DMS114 treated with DMSO at 0.1 percent for 48 hours (cell line): ENCODE measurements around the gene ITPR3.

Experiments used
- DNase-seq: peaks from one replicate; lab custom pipeline; 2025; ENCODE audit not compliant: unreplicated experiment; lab: John Stamatoyannopoulos, UW

Gene ITPR3

GRCh38 chr6:33620856-33621710, at the start of gene ITPR3:
ITPR3 (plus strand) TSS chr6:33621322; CDS start chr6:33621603, 281 bp downstream.
- no peak for DNase-seq

DNA sequence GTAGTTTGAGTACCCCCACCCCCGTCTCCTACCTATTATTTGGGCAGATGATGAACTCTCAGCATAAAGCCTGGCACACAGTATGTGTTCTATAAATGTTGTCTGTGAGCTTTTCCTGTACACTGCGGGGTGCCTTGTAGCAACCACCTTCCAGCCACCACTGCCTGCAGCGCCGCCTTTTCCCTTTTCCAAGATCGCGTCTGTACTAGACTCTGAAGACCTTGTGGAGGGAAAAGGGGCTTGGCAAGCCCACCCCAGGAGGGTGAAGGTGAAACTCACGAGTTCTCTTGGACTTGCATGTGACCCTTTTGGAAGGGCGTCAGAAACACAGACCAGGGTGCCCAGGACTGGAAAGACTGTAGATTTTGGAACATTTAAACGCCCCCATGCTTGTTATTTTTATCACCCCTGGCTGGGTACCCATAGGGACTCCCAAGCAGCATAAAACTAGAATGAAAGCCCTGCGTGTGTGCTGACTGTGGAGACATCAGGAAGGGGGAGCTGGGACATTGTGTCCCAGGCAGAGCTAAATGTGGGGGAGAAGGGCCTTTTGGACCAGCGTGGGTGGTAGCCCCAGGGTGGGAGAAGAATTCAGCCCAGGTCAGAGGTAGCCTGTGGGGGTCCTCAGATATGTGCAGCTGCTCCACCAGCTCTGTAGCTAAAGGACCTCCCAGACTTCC, 49.3 kb upstream of the ITPR3 start:
- no peak for DNase-seq

DNA sequence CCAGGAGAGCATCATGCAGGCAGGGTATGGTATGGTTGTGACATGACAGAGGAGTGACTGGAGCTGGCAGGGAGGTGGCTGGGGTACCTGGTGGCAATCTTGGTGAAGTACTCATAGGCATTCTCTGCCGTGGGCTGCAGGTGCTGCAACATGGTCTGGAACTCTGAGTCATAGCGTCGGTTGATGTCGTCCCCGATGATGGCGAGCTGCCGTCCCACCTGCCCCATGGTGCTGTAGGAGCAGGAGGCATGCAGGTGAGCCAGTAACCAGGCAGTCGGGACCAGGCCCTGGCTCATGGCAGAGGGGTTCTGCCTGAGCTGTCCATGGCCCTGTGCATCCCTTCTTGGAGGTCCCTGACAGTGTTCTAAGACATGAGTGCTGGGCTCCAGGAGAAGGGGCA, 45.9 kb upstream of the ITPR3 start:
- no peak for DNase-seq

- DNase-seq = no peak
These were observed 44.5 kb upstream of the ITPR3 start for GRCh38 chr6:33576668-33577067.

- DNase-seq = no peak
These were observed 44.0 kb upstream of the ITPR3 start for GRCh38 chr6:33577106-33577535.

DNA sequence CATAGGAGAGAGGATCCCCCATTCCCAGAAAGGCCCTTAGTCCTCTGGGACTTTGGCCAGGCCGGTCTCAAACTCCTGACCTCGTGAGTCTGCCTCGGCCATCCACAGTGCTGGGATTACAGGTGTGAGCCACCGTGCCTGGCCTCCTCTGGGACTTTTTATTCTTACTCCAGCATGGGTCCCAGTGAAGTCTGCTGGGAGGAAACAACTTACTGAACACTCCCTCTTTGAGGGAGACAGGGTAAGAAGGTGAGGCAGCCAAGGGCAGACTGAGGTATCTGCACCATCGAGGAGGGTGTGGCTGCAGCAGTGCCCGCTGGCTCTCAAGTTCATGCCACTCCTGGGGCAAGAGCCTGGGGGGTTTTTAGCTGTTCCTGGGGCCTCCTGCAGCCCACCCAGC, 43.4 kb upstream of the ITPR3 start:
- DNase-seq = no peak

DNA sequence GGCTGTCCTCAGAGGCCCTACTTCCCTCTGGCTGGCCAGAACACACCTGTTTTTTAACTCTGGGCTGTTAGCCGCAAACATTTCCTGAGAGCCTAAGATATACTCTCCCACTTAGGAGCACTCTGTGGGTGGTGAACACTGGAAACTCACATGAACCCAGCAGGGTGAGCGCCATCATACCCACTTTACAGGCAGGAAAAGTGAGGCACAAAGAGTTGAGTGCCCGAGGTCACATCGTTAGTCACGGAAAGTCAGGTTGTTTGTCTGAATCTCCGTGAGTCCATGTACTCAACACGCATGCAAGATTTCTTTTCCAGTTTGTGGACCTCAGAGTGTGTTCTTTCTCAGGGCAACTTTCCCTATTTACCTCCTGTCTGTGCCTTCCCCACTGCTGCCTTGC, 43.0 kb upstream of the ITPR3 start:
- DNase-seq = no peak

GRCh38 chr6:33578588-33579011, 42.5 kb upstream of the ITPR3 start:
- DNase-seq = no peak

DNA sequence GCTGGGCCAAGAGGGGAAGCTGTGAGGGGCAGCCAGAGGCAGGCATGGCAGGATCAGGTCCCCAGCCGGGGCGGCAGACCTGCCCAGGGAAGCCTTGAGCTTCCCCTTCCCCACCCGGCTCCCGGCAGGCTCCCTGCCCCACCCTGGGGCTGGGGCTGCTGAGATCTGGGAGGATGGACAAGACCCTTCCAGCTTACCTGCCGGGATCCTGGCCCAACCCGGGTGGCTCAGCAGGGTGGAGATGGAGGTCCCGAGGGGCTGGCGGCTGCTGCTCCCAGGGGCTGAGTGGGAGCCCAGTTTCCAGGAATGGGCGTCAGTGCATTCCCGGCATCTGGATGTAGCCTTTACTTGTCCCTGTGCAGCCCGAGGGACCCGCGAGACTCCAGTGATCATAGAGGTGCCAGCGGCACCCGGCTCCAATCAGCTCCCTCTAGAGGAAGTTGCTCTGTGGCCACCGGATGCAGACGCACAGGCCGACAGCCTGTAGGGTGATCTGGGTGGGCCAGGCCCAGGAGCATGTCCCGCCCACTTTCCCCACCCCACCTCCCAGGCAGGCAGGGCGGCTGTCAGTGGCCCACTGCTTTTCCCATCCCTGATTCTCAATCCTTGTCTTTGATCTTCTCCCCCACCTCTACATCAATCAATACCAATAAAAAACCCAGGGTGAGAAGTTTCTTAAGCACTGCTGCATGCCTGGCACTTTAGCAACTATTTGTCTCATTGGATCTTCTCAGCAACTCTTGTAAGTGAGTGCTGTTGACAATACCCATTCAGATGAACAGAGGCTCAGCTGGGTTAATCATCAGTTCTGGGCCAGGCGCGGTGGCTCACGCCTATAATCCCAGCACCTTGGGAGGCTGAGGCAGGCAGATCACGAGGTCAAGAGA, 41.1 kb upstream of the ITPR3 start, which contains the start of gene BAK1:
TSS of gene BAK1 (minus strand) at position 449 of the 887 bp plus-strand sequence. CDS start 2,672 bp downstream, outside the sequence.
- peak; percentile 90 for DNase-seq

DNA sequence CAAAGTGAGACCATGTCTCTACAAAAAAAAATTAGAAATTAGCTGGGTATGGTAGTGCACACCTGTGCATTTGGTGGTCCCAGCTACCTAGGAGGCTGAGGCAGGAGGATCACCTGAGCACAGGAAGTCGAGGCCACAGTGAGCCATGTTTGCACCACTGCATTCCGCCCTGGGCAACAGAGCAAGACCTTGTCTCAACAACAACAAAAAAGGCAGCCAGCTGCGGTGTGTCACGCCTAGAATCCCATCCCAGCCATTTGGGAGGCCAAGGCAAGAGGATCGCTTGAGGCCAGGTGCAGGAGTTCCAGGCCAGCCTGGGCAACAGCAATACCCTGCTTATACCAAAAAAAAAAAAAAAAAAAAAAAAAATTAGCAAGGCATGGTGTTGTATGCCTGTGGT, 39.9 kb upstream of the ITPR3 start:
- DNase-seq = no peak

DNA sequence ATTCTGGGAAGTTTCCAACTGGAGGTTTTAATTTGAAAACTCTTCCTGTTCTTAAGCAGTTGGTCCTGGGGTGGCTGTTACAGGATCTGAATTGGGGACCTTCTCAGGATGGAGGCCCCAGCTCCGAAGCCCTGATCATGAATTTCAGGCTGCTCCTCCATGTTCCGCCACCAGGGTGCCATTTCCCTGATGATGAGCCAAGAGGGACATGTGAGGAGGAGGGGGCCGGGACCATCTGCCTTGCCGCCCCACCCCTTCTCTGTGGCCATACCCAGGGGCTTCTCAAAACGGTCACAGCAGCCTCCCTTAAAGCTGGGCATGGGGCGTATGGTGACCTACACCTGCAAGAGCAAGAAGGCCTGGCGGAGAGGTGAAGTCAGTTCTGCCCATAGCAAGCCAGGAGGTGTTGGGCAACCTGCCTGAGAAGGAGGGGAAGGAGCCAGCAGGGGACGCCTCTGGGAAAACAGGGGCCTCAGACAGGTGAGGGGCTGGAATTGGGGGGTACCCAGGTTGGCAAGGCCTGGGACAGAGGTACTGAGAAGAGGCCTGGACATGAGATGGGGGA, 37.4 kb upstream of the ITPR3 start:
- DNase-seq = peak; percentile 27

- DNase-seq = no peak
These were observed 36.3 kb upstream of the ITPR3 start for GRCh38 chr6:33584700-33585402.

DNA sequence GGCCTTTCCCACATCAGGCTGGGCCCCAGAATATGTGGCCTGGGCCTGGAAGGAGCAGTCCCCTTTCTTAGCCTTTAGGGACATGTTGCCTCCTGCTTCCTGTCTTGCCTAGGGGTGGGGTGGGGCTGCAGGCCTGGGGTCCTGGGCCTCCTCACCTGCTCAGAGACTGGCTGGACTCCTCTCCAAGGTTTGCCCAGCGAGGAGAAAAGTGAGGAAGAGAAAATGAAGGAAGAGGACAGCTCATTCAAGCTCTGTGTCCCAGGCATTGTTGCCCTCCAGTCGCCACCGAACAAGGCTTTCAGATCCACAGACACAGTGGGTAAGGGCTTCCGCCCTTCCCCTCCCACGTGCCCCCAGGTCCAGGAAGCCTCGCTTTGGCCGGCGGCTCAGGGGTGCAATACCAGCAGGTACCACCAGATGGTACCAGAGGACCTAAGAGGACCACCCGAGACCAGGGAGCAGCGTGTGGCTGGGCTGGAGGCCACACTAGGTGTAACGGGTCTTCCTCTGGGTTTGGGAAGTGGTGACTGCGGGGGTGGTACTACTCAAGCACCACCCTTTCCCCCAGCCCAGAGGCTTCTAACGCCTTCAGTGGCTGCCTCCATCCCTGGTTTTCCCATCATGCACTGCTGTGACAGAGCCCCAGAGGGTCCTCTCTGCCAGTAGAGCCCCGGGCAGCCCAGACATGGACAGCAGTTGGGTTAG, 35.6 kb upstream of the ITPR3 start:
- peak; percentile 51 for DNase-seq

DNA sequence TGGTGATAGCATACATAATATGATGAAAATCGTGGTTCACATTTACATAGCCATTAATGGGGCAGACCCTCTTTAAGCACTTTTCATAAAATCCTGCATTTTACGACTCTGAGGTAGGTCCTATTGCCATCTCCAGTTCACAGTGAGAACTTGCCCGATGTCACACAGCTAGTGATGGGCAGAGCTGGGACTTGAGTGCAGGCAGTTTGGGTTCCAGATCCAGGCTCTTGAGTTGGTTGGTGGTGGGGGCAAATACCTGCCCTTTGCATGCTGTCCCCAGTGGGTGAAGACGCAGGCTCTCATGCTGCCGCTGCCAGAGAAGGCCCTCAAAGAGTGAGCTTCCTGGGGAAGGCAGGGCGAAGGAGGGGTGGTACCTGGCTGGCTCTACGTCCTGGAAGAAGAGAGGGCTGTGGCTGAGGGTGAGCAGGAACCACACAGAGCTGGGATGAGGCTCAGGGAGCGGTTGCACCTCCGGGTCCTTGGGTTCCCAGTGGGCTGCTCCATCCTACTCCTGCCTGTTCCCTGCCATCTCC, 34.9 kb upstream of the ITPR3 start:
- DNase-seq = no peak

DNA sequence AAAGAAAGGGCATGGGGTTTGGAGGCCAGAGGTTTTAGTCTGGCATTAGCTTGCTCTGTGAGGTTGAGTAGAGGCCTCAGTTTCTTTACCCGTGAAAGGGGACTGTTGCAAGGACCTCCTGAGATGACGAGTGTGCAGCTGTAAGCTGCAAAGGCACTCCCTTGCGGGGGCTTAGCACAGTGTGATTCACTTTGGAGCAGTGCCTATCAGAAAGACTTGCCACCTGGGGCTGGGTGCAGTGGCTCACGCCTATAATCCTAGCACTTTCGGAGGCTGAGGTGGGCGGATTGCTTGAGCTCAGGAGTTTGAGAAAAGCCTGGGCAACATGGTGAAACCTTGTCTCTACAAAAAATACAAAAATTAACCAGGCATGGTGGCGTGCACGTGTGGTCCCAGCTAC, 33.6 kb upstream of the ITPR3 start:
- no peak for DNase-seq

- DNase-seq = no peak
These were observed 32.2 kb upstream of the ITPR3 start for GRCh38 chr6:33588894-33589293.

- DNase-seq = no peak
These were observed 31.8 kb upstream of the ITPR3 start for GRCh38 chr6:33589392-33589730.

GRCh38 chr6:33589731-33590530, 31.2 kb upstream of the ITPR3 start:
- peak; percentile 36 for DNase-seq
